ENCODE results near the gene CLDN16.

DNA sequence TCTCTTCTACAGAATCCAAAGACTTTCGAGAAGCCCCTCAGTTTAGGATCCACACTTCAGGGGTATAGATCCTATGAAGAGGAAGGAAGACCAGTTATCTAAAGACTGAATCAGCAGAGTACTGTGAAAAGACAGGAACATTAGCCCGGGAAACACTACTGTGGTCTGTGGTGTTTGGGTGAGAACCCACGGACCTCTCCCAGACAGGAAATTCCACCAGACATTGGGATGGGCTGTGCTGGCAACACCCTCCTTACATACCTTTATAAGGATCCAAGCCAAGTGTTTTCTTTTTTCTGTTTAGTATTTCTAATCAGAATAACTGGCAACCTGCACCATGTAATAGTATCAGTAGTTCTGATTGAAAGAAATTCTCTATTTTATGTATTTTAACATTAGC is 47.7 kb downstream of the CLDN16 start:
- TF ChIP-seq CEBPB (IDR thresholded peaks at IDR 0.05) (no peak), EP300 (IDR thresholded peaks at IDR 0.05; ENCODE audit: borderline replicate concordance) (no peak), CREB1 (IDR thresholded peaks at IDR 0.05; ENCODE audit: low read depth) (no peak), TAF1 (IDR thresholded peaks at IDR 0.05; ENCODE audit: low read depth) (no peak), EGR1 (IDR thresholded peaks at IDR 0.05) (no peak), FOXM1 (IDR thresholded peaks at IDR 0.05; ENCODE audit: borderline replicate concordance, low read depth) (no peak), YY1 (IDR thresholded peaks at IDR 0.05; ENCODE audit: low read depth) (no peak), RAD21 (IDR thresholded peaks at IDR 0.05; ENCODE audit: low read depth) (no peak)
- TF ChIP-seq, protein P1, sequence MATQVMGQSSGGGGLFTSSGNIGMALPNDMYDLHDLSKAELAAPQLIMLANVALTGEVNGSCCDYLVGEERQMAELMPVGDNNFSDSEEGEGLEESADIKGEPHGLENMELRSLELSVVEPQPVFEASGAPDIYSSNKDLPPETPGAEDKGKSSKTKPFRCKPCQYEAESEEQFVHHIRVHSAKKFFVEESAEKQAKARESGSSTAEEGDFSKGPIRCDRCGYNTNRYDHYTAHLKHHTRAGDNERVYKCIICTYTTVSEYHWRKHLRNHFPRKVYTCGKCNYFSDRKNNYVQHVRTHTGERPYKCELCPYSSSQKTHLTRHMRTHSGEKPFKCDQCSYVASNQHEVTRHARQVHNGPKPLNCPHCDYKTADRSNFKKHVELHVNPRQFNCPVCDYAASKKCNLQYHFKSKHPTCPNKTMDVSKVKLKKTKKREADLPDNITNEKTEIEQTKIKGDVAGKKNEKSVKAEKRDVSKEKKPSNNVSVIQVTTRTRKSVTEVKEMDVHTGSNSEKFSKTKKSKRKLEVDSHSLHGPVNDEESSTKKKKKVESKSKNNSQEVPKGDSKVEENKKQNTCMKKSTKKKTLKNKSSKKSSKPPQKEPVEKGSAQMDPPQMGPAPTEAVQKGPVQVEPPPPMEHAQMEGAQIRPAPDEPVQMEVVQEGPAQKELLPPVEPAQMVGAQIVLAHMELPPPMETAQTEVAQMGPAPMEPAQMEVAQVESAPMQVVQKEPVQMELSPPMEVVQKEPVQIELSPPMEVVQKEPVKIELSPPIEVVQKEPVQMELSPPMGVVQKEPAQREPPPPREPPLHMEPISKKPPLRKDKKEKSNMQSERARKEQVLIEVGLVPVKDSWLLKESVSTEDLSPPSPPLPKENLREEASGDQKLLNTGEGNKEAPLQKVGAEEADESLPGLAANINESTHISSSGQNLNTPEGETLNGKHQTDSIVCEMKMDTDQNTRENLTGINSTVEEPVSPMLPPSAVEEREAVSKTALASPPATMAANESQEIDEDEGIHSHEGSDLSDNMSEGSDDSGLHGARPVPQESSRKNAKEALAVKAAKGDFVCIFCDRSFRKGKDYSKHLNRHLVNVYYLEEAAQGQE (IDR thresholded peaks at IDR 0.05; ENCODE audit: low read depth), result no peak
- TF ChIP-seq, protein P2, sequence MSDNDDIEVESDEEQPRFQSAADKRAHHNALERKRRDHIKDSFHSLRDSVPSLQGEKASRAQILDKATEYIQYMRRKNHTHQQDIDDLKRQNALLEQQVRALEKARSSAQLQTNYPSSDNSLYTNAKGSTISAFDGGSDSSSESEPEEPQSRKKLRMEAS (IDR thresholded peaks at IDR 0.05), result no peak

All from Ishikawa (cell line).